Ishikawa (cell line): ENCODE data around the gene COPS7B.

ENCODE experiments used
- CREB1 ChIP-seq: IDR thresholded peaks from 2 replicates; pipeline ENCODE4 v1.6.1; 2012; ENCODE audit warnings: low read depth
- FOXM1 ChIP-seq: IDR thresholded peaks from 2 replicates; pipeline ENCODE4 v1.6.1; 2012; ENCODE audit warnings: low read depth, borderline replicate concordance
- TAF1 ChIP-seq: IDR thresholded peaks from 2 replicates; pipeline ENCODE4 v1.6.1; 2012; ENCODE audit warnings: low read depth, mild to moderate bottlenecking
- TCF12 ChIP-seq: IDR thresholded peaks from 2 replicates; pipeline ENCODE4 v1.6.1; 2012; ENCODE audit warnings: low read depth
- TEAD4 ChIP-seq: IDR thresholded peaks from 2 replicates; pipeline ENCODE4 v1.6.1; 2012
- YY1 ChIP-seq: IDR thresholded peaks from 2 replicates; pipeline ENCODE4 v1.6.1; 2012; ENCODE audit warnings: low read depth

- TF ChIP-seq TEAD4 (no peak), YY1 (no peak), TAF1 (no peak), FOXM1 (no peak), TCF12 (no peak), CREB1 (no peak)
Measured at GRCh38 chr2:231856959-231857358, 70.7 kb downstream of the COPS7B start.
